Neural crest cell (in vitro differentiated cells): ENCODE data around the gene ATF5. TPM values are rescaled to one million over a fixed set of nuclear protein-coding genes. Genes with fewer than 3 reads are reported as not detected.

Experiments
- DNase-seq: peaks from one replicate; pipeline ENCODE4 v3.0.0; 2021; ENCODE audit warnings: low read depth, mixed read lengths, low spot score
- H3K27ac Mint-ChIP-seq: one replicate; pipeline ENCODE4 v1.8.0; 2021; ENCODE audit warnings: mild to moderate bottlenecking, mixed read lengths; ENCODE audit not compliant: unreplicated experiment
- H3K27me3 Mint-ChIP-seq: 2 replicates; pipeline ENCODE4 v1.8.0; 2021; ENCODE audit warnings: low read depth, mild to moderate bottlenecking, mixed read lengths
- H3K36me3 Mint-ChIP-seq: 2 replicates; pipeline ENCODE4 v1.8.0; 2021; ENCODE audit warnings: low read depth, mild to moderate bottlenecking, mixed read lengths
- H3K4me1 Mint-ChIP-seq: 2 replicates; pipeline ENCODE4 v1.8.0; 2021; ENCODE audit warnings: mixed read lengths
- H3K4me3 Mint-ChIP-seq: one replicate; pipeline ENCODE4 v1.8.0; 2021; ENCODE audit warnings: mild to moderate bottlenecking, mixed read lengths
- H3K9me3 Mint-ChIP-seq: 2 replicates; pipeline ENCODE4 v1.8.0; 2021; ENCODE audit warnings: mixed read lengths
- total RNA-seq: library from RNA; stranded (reverse); gene quantifications from 2 replicates; pipeline ENCODE4 v1.2.1, GENCODE V29; 2021
- TF ChIP-seq, protein P1 (sequence below): fragments of 200-600 bp; sonication (generic); conservative IDR thresholded peaks from 2 replicates; pipeline ENCODE4 v1.5.0; 2021; ENCODE audit warnings: antibody characterized with exemption, mild to moderate bottlenecking

Gene ATF5
- total RNA-seq, 1 donor from 2014 or later = 23.4 TPM

- TF ChIP-seq, protein P1, sequence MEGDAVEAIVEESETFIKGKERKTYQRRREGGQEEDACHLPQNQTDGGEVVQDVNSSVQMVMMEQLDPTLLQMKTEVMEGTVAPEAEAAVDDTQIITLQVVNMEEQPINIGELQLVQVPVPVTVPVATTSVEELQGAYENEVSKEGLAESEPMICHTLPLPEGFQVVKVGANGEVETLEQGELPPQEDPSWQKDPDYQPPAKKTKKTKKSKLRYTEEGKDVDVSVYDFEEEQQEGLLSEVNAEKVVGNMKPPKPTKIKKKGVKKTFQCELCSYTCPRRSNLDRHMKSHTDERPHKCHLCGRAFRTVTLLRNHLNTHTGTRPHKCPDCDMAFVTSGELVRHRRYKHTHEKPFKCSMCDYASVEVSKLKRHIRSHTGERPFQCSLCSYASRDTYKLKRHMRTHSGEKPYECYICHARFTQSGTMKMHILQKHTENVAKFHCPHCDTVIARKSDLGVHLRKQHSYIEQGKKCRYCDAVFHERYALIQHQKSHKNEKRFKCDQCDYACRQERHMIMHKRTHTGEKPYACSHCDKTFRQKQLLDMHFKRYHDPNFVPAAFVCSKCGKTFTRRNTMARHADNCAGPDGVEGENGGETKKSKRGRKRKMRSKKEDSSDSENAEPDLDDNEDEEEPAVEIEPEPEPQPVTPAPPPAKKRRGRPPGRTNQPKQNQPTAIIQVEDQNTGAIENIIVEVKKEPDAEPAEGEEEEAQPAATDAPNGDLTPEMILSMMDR = no peak
- DNase-seq = no peak
- H3K9me3 Mint-ChIP-seq = no peaks in the 10 kb centered on the region
Observed at GRCh38 chr19:49950956-49951526, 22.0 kb downstream of the ATF5 start.

DNA sequence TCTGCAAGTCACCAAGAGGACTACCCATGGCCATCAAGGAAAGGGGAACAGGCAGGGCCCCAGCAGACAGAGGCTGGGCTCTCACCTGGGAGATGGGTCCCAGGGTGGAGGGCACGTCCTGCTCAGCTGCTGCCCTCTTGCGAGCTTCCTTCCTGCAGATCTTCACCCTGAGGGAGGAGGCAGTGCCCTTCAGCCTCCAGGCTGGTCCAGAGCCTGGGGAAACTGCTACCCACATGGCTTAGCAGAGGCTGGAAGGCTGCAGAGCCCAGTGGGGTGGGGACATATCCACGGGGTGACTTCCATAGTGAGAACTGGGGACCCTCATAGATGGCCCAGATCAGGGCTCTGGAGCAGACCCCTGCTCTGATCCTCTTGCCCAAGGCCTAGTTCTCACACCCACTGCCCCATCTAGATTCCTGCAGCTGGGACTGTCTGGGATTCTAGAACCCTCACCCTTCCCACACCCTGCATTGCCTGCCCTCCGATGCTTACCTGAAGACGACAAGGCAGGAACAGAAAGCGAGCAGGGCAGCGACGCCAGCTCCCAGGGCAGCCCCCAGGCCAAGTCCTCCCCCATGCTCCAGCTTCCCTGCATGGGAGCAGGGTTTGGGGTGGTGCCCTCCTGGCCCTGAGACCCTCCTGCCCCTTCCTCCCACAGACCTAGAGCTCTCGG is 22.9 kb downstream of the ATF5 start:
- Mint-ChIP-seq H3K9me3 (no peaks in the 10 kb centered on the region), H3K27ac (no peak overlapping the region), H3K4me1 (peaks cover 23% of the 10 kb centered on the region), H3K4me3 (no peak overlapping the region), H3K27me3 (no peaks in the 10 kb centered on the region), H3K36me3 (no peaks in the 10 kb centered on the region)
- no peak for DNase-seq
- TF ChIP-seq, protein P1 = no peak

More at GRCh38 chr19:49950956-49951526, 22.0 kb downstream of the ATF5 start:
- no peak overlapping the region for H3K4me3 Mint-ChIP-seq
- H3K36me3 Mint-ChIP-seq = no peaks in the 10 kb centered on the region
- no peak overlapping the region for H3K27ac Mint-ChIP-seq
- peaks cover 23% of the 10 kb centered on the region for H3K4me1 Mint-ChIP-seq
- no peaks in the 10 kb centered on the region for H3K27me3 Mint-ChIP-seq

- Mint-ChIP-seq H3K27me3 (no peaks in the 10 kb centered on the region), H3K4me1 (peaks cover 23% of the 10 kb centered on the region), H3K4me3 (no peak overlapping the region)
Observed at GRCh38 chr19:49952479-49952836, 23.5 kb downstream of the ATF5 start.

DNA sequence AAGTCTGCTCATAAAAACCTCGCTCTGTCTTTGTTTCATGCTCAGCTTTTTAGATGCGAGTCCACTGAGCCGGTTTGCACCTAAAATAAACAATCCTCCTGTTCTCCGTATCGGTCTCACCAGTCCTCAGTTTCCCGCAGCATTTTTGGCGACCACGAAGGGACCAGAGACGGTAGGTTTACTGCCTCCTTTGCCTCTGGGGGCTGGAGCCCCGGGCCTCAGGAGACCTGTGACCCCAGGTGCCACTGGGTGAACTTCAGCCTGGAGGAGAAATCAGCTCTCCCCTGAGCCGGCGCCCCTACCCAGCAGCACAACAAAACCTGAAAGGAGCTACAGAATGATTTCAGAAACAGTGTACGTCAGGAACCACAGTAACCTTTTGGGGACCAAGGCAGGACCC is 23.9 kb downstream of the ATF5 start:
- Mint-ChIP-seq H3K4me3 (no peak overlapping the region), H3K27me3 (no peaks in the 10 kb centered on the region), H3K9me3 (no peaks in the 10 kb centered on the region), H3K27ac (no peak overlapping the region), H3K36me3 (no peaks in the 10 kb centered on the region), H3K4me1 (peaks cover 23% of the 10 kb centered on the region)
- TF ChIP-seq, protein P1 = no peak
- no peak for DNase-seq

More at GRCh38 chr19:49952479-49952836, 23.5 kb downstream of the ATF5 start:
- no peak overlapping the region for H3K27ac Mint-ChIP-seq
- no peak for DNase-seq
- H3K36me3 Mint-ChIP-seq = no peaks in the 10 kb centered on the region
- no peaks in the 10 kb centered on the region for H3K9me3 Mint-ChIP-seq
- TF ChIP-seq, protein P1 = no peak

GRCh38 chr19:49953416-49953815 is 24.4 kb downstream of the ATF5 start:
- DNase-seq = no peak
- Mint-ChIP-seq H3K27ac (no peak overlapping the region), H3K9me3 (no peaks in the 10 kb centered on the region), H3K36me3 (no peaks in the 10 kb centered on the region), H3K4me3 (no peak overlapping the region), H3K27me3 (peaks cover 3% of the 10 kb centered on the region), H3K4me1 (peaks cover 23% of the 10 kb centered on the region)
- TF ChIP-seq, protein P1 = no peak
